HG02798 (cell line): ENCODE measurements around the gene GNA14.

ENCODE experiments used
- ATAC-seq: cut with Tn5 transposase; IDR thresholded peaks from one replicate; pipeline ENCODE4 v1.9.1; 2021; ENCODE audit warnings: mild to moderate bottlenecking; ENCODE audit not compliant: unreplicated experiment, poor library complexity

GNA14 gene

DNA sequence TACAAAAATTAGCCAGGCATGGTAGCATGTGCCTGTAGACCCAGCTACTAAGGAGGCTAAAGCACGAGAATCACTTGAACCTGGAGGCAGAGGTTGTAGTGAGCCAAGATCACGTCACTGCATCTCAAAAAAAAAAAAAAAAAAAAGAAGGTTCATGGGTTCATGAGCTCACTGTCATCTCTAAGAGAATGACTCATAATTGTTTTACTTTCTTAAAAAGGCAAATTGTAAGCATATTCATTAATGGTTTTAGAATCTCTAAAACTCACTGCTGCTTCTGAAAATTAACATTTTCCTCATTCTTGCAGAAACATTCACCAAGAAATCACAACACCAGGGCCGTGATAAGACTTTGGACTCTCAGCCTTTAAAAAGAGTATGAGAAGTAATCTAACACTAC, 103.6 kb downstream of the GNA14 start:
- ATAC-seq, result no peak

GRCh38 chr9:77543131-77543822, 104.8 kb downstream of the GNA14 start:
- ATAC-seq, result no peak

DNA sequence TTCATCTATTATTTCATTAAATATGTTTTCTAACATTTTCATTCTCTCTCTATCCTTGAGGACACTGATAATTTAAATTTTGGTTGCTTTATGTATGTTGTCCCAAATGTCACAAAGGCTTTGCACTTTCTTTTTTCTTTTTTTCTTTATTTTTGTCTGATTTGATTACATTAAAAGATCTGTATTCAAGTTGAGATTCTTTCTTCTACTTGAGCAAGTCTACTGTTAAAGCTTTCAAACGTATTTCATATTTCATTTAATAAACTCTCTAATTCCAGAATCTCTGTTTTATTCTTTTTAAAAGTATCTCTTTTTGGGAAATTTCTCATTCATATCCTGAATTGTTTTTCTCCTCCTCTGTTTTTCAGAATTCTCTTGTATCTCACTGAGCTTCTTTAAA, 106.5 kb downstream of the GNA14 start:
- ATAC-seq, result no peak

- no peak for ATAC-seq
These were observed 107.1 kb downstream of the GNA14 start for GRCh38 chr9:77541055-77541454.

DNA sequence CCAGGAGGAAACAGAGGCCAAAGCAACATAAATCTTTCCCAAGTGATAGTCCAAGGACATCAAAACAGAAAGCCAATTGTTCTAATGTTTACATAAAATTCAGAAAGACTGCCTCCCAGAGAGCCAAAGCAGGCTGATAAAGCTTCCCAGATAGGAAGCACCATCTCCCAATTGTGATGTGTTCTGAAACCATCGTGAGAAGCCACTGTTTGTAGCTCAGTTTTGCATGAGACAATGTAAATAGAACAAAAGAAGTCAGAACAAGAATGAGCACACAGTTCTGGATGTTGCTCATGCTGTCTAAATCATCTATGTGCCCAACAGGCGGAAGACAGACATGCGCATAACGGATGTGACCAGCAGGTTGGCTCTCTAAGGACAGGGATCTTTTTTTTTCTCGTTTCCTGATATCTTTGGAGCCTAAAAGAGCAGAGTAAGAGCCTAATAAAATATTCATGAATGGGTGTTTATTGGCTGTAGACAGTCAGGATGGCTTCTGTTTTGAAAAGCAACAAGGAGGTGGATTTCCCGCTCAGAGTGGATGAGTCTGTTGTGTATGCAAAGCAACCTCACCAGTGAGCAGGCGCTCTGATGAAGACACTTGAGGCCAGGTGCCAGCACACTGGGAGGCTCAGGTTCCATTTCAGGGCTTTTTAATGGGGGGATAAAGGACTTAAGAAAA, 113.6 kb downstream of the GNA14 start:
- no peak for ATAC-seq

GRCh38 chr9:77533671-77534070, 114.5 kb downstream of the GNA14 start:
- no peak for ATAC-seq

- no peak for ATAC-seq
These were observed 115.5 kb downstream of the GNA14 start for GRCh38 chr9:77532607-77533006.

GRCh38 chr9:77531400-77531799, 116.7 kb downstream of the GNA14 start:
- ATAC-seq, result no peak

DNA sequence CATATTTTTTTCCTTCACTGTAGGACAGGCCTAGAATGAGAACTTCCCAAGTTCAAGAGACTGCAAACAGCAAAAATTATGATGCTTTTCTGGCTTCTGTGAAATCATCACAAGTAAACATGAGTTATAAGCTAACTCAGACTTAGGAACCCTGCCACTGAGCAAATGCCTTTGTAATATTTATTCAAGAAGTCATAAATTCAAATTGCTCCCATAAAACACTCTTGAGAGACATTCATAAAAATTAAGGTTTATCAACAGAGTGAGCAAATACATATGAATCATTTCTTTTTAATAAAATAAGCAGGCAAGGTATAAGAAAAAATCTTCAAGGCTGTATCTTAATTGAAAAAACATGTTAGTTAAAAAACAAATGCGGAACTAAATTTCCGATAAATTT, 124.2 kb downstream of the GNA14 start:
- no peak for ATAC-seq

DNA sequence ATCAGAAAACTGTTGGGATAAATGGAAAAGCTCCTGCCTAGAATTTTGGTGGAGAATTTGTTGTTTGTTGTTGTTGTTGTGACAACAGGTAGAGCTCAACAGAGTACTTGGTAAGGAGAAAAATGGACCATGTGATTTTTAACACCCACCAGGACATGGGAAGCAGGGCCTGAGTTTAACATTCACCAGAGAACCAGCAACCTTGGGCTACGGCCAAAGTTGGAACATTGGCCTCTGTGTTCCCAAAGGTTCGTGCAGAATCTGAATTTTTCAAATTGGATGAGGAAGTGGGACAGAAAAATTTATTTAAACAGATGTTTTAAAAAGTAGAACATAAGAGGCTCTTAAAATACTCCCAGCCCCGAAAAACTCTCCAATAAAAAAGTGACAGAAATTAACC, 127.0 kb downstream of the GNA14 start:
- no peak for ATAC-seq

DNA sequence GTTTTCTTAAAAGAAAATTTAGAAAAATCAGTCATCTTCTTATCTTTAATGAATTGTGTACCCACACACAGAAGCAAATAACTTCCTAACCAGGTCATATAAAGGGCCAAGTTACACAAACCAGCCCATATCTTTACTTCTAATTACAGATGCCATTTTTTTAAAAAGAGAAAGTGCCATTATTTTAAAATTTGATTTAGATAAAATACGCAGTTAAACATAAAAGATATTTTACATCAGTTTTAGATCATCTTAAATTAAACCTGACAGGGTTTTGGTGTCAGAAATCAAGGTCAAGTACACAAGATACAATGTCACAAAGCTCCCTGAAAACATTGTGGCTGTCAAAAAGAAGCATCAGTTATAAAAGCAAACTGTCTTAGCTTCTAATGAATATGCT, 129.4 kb downstream of the GNA14 start:
- no peak for ATAC-seq

- no peak for ATAC-seq
These were observed 131.3 kb downstream of the GNA14 start for GRCh38 chr9:77516781-77517180.

- ATAC-seq, result no peak
These were observed 133.0 kb downstream of the GNA14 start for GRCh38 chr9:77514886-77515711.

GRCh38 chr9:77513457-77513856, 134.7 kb downstream of the GNA14 start:
- ATAC-seq, result no peak

GRCh38 chr9:77512876-77513275, 135.2 kb downstream of the GNA14 start:
- ATAC-seq, result no peak

DNA sequence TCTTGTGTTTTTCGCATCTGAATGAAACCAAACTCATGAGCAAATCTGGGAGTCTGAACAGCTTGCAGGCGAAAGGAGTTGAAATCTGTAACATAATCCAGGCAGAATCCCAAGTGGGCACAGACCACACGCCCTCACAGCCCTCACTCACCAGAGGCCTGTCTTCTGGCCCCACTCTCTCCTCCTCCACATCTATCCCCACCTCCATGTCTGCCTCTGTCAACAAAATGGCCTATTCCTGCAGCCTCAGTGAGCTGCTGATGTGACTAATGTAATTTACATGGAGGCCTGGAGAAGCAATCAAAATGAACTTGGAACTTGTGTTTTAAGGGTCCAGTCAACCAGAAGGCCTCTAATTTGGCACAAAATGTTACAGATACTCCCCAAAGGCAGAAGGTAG, 136.6 kb downstream of the GNA14 start:
- no peak for ATAC-seq

DNA sequence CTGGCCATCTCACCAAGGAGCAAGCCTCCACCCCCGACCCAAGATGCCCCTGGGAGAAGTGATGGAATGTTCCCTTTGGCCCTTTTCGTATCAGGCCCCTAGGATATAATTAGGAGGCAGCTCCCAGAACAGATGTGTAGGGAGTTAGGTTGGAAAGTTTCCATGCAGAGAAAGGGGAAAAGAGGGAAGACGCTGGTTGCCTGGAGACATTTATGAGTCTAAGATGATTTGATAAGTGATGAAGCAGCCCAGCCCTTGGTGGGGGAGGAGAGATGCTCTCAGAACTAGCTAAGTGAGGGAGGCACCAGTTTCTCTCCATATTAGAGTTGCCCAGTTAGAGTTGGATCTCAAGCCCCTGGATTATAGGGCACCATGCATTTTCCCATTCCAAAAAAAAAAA, 137.5 kb downstream of the GNA14 start:
- ATAC-seq, result no peak

DNA sequence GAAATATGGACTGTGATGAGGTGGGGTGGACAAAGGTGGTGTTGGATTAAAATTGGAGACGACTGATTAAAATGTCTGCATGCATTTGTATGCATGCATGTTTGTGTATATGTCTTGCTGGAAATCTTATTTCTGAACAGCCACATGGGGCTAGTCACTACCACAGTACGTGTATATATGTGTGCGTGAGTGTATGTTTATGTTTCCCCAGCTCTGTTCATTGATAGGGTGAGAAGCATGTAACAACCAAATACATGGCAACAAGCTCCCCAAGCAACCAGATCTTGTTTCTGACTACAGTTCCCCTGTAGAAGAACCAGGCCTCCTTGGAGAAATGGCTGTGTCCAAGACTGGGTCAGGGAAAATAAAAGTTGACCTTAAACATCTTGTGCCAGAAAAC, 139.7 kb downstream of the GNA14 start:
- no peak for ATAC-seq

DNA sequence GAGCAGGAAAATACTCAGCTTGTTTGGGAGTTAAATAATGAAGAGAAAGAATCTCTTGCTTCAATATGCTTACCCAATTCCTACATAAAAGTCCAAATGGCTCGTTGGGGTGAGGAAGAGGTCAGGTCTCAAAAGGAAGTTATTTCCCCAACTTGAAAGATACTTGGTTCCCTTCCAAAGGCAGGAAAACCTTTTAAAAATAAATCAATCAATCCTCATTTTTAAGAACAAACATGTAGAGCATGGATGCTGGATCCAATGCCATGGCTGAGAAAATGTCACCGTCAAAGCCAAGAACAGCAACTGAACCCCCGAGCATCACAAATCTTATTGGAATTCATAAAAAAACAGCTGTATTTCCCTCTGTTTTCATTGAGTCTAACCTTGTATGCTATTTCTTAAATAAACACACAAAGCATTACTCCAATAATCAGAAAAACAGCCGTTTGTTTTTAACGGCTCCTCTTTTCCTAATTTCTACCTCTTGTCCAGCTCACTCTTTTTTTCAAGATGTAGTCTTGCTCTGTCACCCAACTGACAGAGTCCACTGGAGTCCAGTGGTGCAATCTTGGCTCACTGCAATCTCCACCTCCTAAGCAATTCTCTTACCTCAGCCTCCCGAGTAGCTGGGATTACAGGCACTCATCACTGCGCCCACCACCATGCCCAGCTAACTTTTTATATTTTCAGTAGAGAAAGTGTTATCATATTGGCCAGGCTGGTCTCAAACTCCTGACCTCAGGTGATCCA, 140.7 kb downstream of the GNA14 start:
- no peak for ATAC-seq

GRCh38 chr9:77505232-77505631, 142.9 kb downstream of the GNA14 start:
- no peak for ATAC-seq

DNA sequence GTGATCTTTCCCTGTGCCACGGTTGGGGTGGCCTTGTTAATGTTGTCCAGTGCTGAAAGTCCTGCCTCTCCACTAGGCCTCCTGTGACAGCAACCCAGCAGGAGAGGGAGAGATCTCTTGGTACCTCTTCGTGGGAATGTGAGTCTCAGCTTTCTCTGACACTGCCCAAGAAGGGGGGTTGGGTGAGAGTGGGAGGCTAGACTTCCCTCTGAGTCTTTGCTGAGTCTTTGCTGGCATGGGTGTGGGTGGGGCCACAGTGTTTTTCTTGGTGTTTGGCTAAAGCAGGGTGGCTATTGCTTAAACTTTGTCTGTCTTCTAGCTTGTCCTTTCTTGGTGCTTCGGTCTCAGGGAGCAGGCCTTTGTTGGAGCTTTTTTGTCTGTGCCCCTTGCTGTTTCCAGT, 145.6 kb downstream of the GNA14 start:
- no peak for ATAC-seq
